NCI-H1048 (cell line): ENCODE measurements around the gene CIZ1.
A peak's percentile ranks its signal among the peaks of the same experiment; 100 is the strongest.
"Not testable (repeated sequence)": the region's sequence is repeated elsewhere in the genome, so short reads cannot be mapped to it uniquely, and the experiment has no call there.

ENCODE experiments used
- DNase-seq: peaks from one replicate; lab custom pipeline; 2025; lab: John Stamatoyannopoulos, UW

The CIZ1 gene, protein sequence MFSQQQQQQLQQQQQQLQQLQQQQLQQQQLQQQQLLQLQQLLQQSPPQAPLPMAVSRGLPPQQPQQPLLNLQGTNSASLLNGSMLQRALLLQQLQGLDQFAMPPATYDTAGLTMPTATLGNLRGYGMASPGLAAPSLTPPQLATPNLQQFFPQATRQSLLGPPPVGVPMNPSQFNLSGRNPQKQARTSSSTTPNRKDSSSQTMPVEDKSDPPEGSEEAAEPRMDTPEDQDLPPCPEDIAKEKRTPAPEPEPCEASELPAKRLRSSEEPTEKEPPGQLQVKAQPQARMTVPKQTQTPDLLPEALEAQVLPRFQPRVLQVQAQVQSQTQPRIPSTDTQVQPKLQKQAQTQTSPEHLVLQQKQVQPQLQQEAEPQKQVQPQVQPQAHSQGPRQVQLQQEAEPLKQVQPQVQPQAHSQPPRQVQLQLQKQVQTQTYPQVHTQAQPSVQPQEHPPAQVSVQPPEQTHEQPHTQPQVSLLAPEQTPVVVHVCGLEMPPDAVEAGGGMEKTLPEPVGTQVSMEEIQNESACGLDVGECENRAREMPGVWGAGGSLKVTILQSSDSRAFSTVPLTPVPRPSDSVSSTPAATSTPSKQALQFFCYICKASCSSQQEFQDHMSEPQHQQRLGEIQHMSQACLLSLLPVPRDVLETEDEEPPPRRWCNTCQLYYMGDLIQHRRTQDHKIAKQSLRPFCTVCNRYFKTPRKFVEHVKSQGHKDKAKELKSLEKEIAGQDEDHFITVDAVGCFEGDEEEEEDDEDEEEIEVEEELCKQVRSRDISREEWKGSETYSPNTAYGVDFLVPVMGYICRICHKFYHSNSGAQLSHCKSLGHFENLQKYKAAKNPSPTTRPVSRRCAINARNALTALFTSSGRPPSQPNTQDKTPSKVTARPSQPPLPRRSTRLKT

DNA sequence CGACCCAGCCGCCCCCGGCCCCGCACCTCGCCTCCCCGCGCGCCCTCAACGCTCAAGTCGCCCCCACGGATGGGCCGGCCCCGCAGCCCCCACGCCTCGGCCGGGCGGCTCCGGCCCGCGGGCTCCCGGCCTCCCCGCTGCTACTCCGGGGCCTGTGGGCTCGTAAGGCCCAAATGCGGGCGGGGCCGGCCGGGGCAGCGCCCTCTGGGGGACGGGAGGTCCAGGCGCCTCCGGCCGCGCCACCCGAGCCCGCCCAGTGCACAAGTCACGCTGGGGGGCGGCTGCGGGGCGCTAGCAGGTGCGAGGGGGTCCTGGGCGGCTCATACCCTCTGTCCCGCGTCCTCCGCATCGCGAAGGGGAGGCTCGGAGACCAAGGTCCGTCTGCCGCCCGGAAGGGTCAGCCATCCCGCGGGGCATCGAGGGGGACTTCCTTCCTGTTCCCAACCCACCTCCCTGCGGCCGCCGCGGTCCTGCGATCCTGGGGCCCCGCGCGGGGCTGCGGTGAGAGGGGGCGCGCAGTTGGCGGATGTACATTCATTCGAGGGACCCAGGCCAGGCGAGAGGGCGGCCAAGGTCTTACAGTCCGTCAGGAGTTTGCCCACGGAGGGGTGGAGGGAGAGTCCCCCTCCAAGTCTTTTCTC is at the start of gene CIZ1:
TSS of gene CIZ1 (minus strand) at position 167 of the 641 bp plus-strand sequence. CDS start 715 bp downstream, outside the sequence.
- peak; percentile 45 for DNase-seq

DNA sequence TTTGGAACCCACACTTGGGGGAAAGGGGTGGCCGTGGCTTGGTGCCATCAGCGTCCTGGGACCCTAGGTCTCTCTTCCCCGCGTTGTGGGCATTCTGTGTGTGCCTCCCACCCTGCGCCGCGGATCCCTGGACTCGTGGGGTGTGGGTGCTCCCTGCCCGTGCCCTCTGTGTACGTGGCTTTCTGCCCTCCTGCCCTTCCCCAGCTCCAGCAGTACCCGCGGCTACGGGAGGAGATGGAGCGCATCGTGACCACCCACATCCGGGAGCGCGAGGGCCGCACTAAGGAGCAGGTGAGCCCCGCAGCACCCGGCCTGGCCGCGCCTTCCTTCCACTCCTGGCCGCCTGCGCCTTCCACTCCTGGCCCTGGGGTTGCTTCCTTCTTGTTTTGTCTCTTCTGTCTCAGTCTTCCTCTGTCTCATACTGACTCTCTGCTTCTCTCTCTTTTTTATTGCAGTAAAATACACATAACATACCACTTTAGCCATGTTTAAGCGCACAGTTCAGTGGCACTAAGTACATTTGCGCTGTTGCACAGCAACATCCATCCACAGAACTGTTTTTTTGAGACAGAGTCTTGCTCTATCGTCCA is 42.5 kb upstream of the CIZ1 start:
- DNase-seq: no peak

DNA sequence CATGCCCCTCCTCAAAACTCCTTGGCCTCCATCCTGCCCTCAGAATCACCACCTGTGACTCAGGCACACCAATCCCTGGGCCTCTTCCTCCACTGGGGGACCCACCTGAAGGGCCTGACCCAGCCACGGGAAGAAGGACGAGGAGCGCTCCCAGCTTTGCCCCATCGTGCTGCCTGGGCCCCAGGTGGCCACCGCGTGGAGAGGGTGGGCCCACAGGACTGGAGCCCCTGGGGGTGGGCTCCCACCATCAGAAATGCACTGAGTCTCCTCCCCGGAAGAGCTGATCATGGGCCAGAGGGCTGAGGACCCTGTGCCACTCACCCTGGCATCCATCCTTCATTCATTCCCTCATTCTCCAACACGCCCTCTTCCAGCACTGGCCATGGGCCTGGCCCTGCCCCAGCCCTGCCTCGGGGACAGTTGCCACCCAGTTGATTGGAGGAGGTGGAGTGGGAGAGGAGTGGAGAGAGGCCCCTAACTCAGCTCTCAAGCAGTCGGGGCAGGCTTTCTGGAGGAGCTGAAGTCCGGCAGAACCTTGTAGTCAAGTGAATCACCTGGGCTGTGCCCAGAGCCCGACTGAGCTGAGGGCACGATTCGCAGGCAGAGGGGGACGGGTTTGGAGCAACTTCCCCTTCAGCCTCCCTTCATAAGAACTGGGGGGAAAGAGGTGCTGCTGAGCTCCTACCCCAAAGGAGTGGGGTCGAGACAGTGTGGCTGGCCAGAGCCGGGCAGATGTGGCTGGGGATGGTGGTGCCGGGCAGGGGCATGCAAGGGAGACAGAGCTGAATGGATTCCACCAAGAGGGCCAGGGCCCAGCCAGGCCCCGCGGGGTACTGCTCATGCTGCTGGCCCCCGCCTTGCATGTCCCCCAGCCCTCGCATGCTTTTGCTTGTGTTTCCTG is 41.4 kb upstream of the CIZ1 start:
- no peak for DNase-seq

DNA sequence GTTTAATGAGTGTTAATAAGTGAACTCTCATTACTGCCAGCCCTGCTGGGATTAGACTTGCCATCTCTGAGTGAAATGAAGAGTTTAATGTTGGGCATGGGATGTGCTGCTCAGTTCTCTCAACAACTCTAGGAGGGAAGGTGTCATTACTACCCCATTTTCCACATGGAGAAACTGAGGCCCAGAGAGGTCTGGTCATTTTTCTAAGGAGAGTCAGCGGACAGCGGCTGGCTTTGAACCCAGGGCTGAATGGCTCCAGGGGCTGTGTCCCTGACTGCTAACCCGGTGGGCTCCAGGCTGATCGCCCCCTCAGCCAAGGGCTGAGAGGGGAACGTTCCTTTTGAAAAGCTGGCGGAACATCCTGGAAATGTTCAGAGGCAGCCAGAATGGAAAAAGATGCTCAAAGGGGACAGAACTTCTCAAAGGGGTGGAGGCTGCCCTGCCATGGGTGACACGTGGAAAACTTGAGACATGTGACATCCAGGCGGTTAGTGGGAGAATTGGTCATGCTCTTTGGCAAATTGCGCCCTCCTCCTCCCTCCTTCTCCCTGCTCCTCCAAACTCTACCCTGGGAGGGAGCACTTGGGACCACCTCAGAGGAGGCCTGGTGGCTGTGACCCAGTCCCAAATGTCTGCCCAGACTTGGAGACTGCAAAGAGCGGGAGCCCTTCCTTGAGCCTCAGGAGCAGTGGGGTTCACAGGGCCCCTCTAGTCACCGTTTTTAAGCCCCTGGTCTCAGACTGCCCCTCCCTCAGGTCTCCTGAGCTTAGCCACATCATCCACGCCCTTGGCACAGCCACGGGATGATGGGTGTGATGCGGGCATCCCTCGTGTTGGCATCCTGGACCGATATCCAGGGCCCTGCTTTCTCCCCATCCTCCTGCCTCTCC is 40.5 kb upstream of the CIZ1 start:
- DNase-seq: no peak

DNA sequence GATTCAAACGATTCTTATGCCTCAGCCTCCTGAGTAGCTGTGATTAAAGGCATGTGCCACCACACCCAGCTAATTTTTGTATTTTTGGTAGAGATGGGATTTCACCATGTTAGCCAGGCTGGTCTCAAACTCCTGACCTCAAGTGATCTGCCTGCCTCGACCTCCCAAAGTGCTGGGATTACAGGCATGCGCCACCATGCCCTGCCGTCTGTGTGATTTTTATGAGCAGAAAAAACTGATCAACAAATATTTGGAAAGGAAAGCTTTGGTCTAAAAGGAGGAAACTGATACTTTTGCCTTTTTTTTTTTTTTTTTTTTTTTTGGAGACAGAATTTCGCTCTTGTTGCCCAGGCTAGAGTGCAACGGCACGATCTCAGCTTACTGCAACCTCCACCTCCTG is 39.5 kb upstream of the CIZ1 start:
- not testable (repeated sequence) for DNase-seq

DNA sequence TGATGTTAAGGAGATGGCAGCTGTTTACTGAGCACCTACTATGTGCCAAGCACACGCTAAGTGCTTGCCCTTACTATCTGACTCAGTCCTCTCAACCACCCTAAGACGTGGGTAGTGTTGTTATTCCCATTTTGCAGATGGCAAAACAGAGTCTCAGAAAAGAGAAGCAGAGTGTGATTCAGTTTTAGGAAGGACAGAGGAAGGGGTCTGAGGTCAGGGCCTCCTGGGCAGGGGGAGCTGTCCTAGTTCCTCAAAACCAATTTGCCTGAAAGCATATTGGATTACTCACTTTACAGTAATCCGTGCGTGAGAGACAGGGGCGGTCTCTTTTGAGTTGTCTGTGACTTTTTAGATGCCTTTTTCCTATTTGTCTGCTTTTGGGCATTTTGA is 35.0 kb upstream of the CIZ1 start:
- DNase-seq: no peak

DNA sequence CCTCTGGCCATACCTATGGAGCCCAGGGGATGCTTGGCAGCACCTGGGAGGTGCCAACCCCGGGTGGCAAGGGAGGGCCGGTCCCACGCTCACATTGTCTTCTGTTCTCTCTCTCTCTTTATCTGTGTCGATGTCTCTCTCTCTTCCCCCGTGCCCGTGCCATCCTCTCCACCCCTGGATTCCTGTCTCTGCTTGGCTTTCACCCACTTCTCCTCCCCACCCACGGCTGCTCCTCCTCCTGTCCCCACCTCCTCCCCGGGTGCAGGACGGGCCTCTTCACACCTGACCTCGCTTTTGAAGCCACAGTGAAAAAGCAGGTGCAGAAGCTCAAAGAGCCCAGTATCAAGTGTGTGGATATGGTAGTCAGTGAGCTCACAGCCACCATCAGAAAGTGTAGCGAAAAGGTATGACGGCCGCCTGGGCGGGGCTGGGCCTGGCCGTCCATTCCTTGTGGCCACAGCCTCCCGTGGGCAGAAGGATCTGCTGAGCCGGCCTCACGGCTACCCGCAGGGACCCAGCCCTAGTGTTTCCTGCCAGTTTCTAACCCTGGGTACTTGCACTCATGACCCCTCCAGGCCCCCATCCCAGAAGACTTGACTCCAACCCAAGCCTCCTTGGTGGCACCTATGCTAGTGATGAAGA is 34.5 kb upstream of the CIZ1 start:
- no peak for DNase-seq

DNA sequence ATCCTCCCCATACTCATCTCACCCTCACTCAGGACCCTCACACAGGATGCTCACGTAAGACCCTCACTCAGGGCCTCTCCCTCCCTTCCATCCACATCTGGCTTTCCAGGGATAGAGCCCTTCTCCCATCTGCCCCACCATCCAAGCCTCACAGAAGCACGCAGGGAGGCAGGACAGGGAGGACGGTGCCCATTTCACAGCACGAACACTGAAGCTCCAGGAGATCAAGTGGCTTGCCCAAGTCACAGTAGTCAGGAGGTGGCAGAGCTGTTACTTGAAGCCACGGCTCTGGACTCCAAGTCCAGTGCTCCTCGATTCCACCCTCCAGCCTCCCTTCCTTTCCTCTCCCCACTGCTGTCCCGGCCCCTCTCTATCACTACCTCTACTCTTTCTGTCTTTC is 33.5 kb upstream of the CIZ1 start:
- no peak for DNase-seq

DNA sequence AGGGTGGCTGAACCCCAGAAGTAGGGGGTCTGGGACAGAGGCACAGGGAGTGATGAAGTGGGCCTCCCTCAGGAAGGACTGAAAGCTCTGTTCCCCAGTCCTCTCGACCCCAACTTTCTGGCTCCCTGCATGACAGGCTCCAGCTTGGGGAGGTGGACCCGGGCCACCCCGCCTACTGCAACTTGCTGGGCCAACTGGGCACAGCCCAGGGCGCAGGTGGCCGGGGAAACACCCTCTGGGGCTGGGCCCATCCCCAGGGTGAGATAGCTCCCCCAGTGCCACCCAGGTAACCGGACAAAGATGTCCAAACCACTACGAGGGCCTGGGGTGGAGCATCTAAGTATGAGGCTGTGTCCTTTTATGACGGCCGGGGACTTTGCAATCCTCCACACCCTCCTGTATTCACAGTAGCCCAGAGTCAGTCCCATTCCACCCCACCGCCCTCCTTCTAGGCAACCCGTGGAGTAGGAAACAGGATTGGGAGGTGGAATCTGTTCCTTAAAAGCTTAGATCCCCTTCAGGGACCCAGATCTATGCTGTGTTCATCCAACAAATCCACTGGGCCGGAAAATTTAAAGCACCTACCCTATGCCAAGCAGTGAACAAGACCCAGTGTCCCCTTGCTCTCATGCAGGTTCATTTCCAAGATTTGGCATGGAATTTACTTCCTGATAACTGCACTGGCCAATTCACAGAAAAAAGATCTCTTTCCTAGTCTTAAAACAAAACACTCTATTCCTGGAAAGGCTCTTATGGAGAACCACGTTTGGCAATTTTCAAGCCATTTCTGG is 31.7 kb upstream of the CIZ1 start:
- no peak for DNase-seq

DNA sequence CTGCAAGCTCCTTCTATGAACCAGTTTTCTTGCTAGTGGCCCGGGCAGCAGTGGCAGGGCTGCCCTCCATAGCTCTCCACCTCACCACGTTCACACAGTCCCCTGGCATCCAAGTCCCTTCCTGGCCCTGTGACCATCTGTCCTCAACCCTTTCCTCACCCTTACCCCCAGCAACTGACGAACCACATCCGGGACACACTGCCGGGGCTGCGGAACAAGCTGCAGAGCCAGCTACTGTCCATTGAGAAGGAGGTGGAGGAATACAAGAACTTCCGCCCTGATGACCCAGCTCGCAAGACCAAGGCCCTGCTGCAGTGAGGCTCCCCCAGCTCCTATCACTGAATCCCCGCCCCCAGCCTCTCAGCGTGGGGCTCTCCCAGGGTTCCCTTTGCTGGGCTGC is 30.7 kb upstream of the CIZ1 start:
- no peak for DNase-seq

DNA sequence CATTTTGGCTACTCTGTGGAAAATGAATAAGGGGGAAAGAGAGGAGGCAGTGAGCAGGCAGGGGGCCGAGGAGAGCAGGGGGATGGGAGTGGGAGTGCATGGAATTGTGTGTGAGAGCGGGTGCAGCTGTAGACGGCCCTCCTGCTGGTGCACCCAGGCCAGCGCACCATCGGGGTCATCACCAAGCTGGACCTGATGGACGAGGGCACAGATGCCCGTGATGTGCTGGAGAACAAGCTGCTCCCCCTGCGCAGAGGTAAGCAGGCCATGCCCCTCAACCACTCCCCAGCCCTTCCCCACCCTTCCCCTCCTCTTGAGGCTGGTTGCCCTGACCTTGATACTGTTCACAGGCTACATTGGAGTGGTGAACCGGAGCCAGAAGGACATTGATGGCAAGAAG is 28.5 kb upstream of the CIZ1 start:
- no peak for DNase-seq

DNA sequence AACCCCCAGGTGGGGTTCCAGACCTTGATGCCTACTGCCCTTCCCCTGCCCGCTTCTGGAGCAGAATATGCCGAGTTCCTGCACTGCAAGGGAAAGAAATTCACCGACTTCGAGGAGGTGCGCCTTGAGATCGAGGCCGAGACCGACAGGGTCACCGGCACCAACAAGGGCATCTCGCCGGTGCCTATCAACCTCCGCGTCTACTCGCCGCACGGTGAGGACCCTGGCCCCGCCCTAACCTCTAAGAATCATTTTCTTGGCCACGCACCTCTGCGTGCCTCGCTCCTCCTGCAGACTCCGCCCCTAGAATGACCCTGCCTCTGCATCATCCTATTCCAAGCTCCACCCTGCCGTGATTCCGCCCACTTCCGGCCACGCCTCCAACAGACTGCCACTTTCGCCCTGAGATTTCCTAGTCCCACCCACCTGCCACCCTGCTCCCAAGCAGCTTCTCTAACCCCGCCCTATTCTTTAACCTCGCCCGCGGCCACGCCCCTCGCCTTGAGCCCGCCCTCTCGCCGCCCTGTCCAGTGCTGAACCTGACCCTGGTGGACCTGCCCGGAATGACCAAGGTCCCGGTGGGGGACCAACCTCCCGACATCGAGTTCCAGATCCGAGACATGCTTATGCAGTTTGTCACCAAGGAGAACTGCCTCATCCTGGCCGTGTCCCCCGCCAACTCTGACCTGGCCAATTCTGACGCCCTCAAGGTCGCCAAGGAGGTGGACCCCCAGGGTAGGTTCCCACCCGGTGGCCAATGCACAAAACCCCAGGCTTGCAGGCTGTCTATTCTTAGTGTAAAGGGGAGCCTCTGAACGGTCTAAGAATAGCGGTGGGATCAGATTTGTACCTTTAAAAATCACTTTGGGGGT is 27.4 kb upstream of the CIZ1 start:
- peak; percentile 83 for DNase-seq

DNA sequence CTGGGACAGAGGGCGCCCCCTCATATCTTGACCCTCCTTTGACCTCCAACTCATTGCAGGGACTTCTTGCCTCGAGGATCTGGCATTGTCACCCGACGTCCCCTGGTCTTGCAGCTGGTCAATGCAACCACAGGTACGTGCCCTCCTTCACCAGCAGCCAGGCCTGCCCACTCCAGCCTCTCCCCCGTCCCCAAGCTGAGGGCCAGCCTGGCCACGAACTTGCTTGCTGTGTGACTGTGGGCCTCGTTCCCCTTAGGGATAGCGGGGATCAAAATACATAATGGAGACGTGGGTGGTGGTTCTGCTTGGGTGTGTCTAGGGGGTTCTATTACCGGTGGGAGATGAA is 26.8 kb upstream of the CIZ1 start:
- DNase-seq: no peak

DNA sequence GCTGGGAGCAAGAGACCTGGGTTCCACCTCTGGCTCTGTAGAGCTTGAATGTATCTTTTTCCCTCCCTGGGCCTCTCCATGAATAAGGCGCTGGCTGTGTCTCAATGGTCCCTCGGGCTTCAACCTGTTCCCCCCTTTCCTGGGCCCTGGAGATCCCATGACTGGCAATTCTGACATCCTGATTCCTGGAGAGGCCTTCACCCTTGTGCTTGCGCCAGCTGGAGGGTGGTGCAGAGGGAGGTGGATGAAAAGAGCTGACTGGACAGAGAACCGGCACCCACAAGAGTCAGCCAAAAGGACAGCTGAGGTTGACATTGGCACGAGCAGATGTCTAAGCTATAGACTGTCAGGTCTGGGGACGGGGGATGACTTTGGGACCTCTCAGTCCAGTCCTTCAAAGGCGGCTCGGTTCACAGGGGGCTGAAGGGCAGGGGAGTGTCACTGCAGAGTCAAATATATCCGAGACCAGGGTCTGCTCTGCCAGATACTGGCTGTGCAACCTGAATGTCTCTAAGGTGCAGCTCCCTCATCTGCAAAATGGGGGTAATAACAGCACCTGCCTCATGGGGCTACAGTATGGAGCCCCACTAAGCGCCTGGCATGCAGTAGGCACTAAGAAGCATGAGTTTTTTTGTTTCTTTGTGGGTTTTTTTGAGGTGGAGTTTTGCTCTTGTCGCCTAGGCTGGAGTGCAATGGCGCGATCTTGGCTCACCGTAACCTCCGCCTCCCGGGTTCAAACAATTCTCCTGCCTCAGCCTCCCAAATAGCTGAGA is 25.6 kb upstream of the CIZ1 start:
- no peak for DNase-seq

DNA sequence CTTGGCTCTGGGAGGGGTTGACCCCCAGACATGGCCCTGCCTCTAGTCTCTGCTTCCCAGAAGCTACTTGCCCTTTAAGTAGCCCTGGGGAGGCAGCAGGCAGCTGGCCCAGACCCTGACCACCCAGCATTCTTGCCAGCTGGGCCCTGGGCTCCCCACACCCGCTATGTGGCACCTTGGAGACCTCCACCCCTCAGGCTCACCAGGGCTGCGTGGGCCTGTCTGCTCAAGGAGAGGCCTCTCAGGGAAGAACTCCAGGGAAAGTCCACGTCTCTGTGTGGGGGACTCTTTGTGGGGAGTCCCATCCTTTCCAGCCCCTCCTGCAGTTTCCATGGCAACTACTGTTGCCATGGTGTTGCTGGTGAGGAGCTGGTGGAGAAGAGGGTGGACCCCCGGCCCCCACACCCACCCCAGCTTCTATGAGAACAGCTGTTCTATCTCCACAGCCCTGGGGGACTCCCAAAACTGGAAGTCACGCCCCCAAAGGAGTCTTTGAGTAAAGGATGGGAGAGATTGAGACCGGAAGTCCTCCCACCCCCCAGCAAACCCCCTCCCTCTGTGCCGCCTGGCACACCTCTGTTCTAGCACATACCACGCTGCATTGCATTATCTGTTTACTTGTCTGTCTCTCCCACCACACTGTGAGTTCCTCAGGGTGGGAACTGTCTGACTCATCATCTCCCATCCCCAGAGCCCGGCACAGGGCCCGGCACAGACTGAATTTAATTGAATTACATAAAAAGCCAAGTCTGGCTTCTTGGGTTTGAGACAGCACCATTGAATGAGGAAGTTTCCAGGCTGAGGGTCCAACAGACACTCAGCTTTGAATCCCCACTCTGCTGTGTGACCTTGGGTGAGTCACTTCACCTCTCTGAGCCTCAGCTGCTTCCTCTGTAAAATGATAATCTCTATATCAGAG is 24.4 kb upstream of the CIZ1 start:
- no peak for DNase-seq
